DOHH2 (cell line): ENCODE measurements around the gene EEPD1.

ENCODE experiments used
- H3F3A ChIP-seq: fragments of 200-600 bp; sonication (generic), shearing (Covaris generic); 2 replicates; pipeline ENCODE4 v1.6.0; 2016; ENCODE audit warnings: antibody characterized with exemption, mild to moderate bottlenecking; ENCODE audit not compliant: control insufficient read depth, insufficient read depth
- H3K27ac ChIP-seq: fragments of 200-600 bp; sonication (generic); 2 replicates; pipeline ENCODE4 v1.5.1; 2014; ENCODE audit warnings: low read depth, mild to moderate bottlenecking, low read length, moderate library complexity
- H3K27me3 ChIP-seq: fragments of 200-600 bp; sonication (generic); 2 replicates; pipeline ENCODE4 v1.6.1; 2014; ENCODE audit warnings: mild to moderate bottlenecking, low read length, mixed read lengths; ENCODE audit not compliant: control insufficient read depth
- H3K36me3 ChIP-seq: fragments of 200-600 bp; sonication (generic); 2 replicates; pipeline ENCODE4 v1.6.1; 2014; ENCODE audit warnings: mild to moderate bottlenecking, low read length, moderate library complexity, mixed read lengths; ENCODE audit not compliant: control insufficient read depth
- H3K4me1 ChIP-seq: fragments of 200-600 bp; sonication (generic); 2 replicates; pipeline ENCODE4 v1.6.1; 2014; ENCODE audit warnings: mild to moderate bottlenecking, low read length, mixed read lengths; ENCODE audit not compliant: control insufficient read depth
- H3K4me2 ChIP-seq: fragments of 200-600 bp; sonication (generic); 2 replicates; pipeline ENCODE4 v1.6.0; 2014; ENCODE audit warnings: mild to moderate bottlenecking, low read length, moderate library complexity
- H3K4me3 ChIP-seq: fragments of 200-600 bp; sonication (generic); 2 replicates; pipeline ENCODE4 v1.5.1; 2014; ENCODE audit warnings: mild to moderate bottlenecking, low read length, mixed read lengths
- H3K79me2 ChIP-seq: fragments of 200-600 bp; sonication (generic); 2 replicates; pipeline ENCODE4 v1.6.1; 2014; ENCODE audit warnings: mild to moderate bottlenecking, low read length, mixed read lengths; ENCODE audit not compliant: control insufficient read depth
- H3K9me2 ChIP-seq: fragments of 200-600 bp; sonication (generic); replicated peaks from 2 replicates; pipeline ENCODE4 v1.6.1; 2014; ENCODE audit warnings: mild to moderate bottlenecking, low read length, mixed read lengths; ENCODE audit not compliant: control insufficient read depth
- H3K9me3 ChIP-seq: fragments of 200-600 bp; sonication (generic); 2 replicates; pipeline ENCODE4 v1.6.1; 2014; ENCODE audit warnings: antibody characterized with exemption, low read length, mixed read lengths; ENCODE audit not compliant: control insufficient read depth, insufficient read depth
- H4K20me1 ChIP-seq: fragments of 200-600 bp; sonication (generic); 2 replicates; pipeline ENCODE4 v1.6.0; 2014; ENCODE audit warnings: low read depth, mild to moderate bottlenecking, antibody characterized with exemption, low read length, moderate library complexity; ENCODE audit not compliant: control insufficient read depth, insufficient read depth
- EZH2phosphoT487 ChIP-seq: fragments of 200-600 bp; sonication (generic); IDR thresholded peaks from 2 replicates; pipeline ENCODE4 v1.6.1; 2017; ENCODE audit warnings: borderline replicate concordance, mild to moderate bottlenecking, antibody characterized with exemption, low read length, moderate library complexity, mixed read lengths
- TF ChIP-seq, protein P1 (sequence below): fragments of 200-600 bp; sonication (generic); IDR thresholded peaks from one replicate; pipeline ENCODE4 v1.5.1; 2014; ENCODE audit warnings: antibody characterized with exemption, mild to moderate bottlenecking, low read depth, low read length; ENCODE audit not compliant: poor library complexity, severe bottlenecking

Gene EEPD1

DNA sequence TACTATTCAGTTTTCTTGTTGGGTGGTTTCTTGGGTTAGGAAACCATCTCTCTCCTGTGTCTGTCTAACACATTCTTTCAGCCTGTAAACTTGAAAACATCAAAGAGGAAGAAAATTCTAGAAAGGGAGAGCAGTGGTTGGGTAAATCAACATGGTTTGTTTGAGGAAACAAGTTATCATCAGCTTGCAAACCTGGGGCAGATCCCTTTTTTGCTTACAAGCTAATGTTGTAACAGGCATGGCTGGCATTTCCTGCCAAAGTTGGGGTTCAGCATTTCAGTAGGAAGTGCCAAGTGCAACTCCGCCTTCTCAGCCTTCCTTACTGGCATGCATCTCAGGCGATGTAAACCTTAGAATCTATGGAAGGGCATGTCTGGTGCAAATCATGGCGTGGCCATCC, 112.6 kb downstream of the EEPD1 start:
- H3K79me2 ChIP-seq, result peaks cover 72% of the 10 kb centered on the region
- H3K4me1 ChIP-seq, result peaks cover 38% of the 10 kb centered on the region
- no peak for TF ChIP-seq EZH2phosphoT487
- TF ChIP-seq, protein P1, sequence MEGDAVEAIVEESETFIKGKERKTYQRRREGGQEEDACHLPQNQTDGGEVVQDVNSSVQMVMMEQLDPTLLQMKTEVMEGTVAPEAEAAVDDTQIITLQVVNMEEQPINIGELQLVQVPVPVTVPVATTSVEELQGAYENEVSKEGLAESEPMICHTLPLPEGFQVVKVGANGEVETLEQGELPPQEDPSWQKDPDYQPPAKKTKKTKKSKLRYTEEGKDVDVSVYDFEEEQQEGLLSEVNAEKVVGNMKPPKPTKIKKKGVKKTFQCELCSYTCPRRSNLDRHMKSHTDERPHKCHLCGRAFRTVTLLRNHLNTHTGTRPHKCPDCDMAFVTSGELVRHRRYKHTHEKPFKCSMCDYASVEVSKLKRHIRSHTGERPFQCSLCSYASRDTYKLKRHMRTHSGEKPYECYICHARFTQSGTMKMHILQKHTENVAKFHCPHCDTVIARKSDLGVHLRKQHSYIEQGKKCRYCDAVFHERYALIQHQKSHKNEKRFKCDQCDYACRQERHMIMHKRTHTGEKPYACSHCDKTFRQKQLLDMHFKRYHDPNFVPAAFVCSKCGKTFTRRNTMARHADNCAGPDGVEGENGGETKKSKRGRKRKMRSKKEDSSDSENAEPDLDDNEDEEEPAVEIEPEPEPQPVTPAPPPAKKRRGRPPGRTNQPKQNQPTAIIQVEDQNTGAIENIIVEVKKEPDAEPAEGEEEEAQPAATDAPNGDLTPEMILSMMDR, result no peak

DNA sequence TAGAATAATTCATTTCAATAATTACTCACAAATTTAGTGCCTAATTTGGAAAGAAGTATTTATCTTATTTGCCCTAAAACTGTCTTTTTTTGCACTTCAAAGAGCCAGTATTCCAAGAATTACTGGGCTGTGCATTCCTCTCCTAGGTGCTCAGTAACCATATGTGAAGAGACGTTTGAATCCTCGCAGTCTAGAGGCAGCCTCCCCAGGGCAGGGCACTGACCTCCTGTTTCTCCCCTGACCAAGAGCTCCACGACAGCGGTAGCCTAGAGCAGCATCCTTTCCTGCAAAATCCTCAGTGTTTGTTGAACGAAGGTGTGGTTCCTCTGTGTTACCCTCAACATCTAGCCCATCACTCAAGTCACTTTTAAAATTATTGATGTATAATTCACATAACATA, 113.1 kb downstream of the EEPD1 start:
- Histone ChIP-seq H3K4me3 (no peak overlapping the region), H3K36me3 (peaks cover 42% of the 10 kb centered on the region), H3K9me3 (no peaks in the 10 kb centered on the region), H3K4me1 (peaks cover 33% of the 10 kb centered on the region), H3K4me2 (no peak overlapping the region), H3K9me2 (no peaks in the 10 kb centered on the region), H4K20me1 (no peaks in the 10 kb centered on the region), H3F3A (peaks cover 10% of the 10 kb centered on the region; the same call in 1 of the 2 replicates), H3K79me2 (peaks cover 67% of the 10 kb centered on the region), H3K27me3 (no peaks in the 10 kb centered on the region), H3K27ac (no peak overlapping the region)
- TF ChIP-seq EZH2phosphoT487, result no peak

More for the DNA sequence above, 112.6 kb downstream of the EEPD1 start:
- Histone ChIP-seq H3K27me3 (no peaks in the 10 kb centered on the region), H3K9me3 (no peaks in the 10 kb centered on the region), H3K27ac (no peak overlapping the region), H3K9me2 (no peaks in the 10 kb centered on the region), H3K4me2 (no peak overlapping the region), H3K4me3 (no peak overlapping the region), H3F3A (peaks cover 10% of the 10 kb centered on the region; the same call in 1 of the 2 replicates), H3K36me3 (peaks cover 47% of the 10 kb centered on the region), H4K20me1 (no peaks in the 10 kb centered on the region)

DNA sequence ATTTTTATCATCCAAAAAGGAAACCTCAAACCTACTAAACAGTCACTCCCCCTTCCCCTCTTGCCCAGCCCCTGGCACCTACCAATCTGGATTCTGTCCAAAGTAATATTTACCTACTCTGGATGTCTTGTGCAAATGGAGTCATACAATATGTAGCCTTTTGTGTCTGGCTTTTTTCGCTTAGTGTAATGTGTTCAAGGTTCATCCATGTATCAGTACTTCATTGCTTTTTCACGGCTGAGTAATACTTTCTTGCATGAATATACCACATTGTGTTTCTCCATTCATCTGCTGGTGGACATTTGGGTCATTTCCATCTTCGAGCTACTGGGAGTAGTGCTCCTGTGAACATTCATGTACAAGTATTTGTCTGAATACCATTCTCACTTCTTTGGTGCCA, 113.6 kb downstream of the EEPD1 start:
- Histone ChIP-seq H3K9me2 (no peaks in the 10 kb centered on the region), H3K79me2 (peaks cover 62% of the 10 kb centered on the region), H3K4me3 (no peak overlapping the region), H3K4me2 (no peak overlapping the region), H3K27ac (no peak overlapping the region), H3F3A (peaks cover 10% of the 10 kb centered on the region; the same call in 1 of the 2 replicates), H3K27me3 (no peaks in the 10 kb centered on the region), H4K20me1 (no peaks in the 10 kb centered on the region), H3K4me1 (peaks cover 28% of the 10 kb centered on the region), H3K9me3 (no peaks in the 10 kb centered on the region), H3K36me3 (peaks cover 37% of the 10 kb centered on the region)
- TF ChIP-seq, protein P1, result no peak
- TF ChIP-seq EZH2phosphoT487, result no peak

DNA sequence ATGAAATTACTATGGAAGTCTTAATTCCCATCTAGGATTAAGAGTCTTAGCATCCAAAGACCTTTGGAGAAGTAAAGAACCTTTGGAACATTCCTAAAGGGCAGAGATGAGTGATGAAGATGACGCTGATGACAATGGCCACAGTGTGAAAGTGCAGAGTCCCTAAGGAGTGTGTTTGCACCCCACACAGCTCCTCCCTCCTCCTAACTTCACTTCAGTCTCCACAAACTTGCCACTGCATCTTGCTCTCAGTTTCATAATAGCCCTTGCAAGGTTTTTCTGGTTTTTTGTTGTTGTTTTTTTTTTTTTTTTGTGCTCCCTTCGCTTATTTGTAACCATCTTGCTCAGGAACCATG, 119.1 kb downstream of the EEPD1 start:
- no peak overlapping the region for H3K27ac ChIP-seq
- H3K4me2 ChIP-seq, result no peak overlapping the region

More for the DNA sequence above, 119.1 kb downstream of the EEPD1 start:
- Histone ChIP-seq H3K36me3 (peaks cover 10% of the 10 kb centered on the region), H3K79me2 (peaks cover 62% of the 10 kb centered on the region), H3K4me3 (no peak overlapping the region), H3K9me3 (no peaks in the 10 kb centered on the region), H3K4me1 (peaks cover 32% of the 10 kb centered on the region), H3K27me3 (no peaks in the 10 kb centered on the region), H4K20me1 (no peaks in the 10 kb centered on the region), H3K9me2 (no peaks in the 10 kb centered on the region), H3F3A (peaks cover 4% of the 10 kb centered on the region; the same call in 1 of the 2 replicates)
- TF ChIP-seq, protein P1, result no peak
- no peak for TF ChIP-seq EZH2phosphoT487
